ENCODE results near the gene RASSF7. TPM values are rescaled to one million over a fixed set of nuclear protein-coding genes. Genes with fewer than 3 reads are reported as not detected.

The RASSF7 gene
- total RNA-seq, 1 donor from 2014 or later, result 12.8 TPM

- Histone ChIP-seq H3K4me2 (no peak overlapping the region), H3K9ac (no peak overlapping the region), H3K4me3 (no peak overlapping the region), H3K9me3 (ENCODE audit: low read depth) (no peaks in the 10 kb centered on the region), H3K27ac (no peak overlapping the region), H3K27me3 (no peaks in the 10 kb centered on the region), H4K20me1 (ENCODE audit: low read depth) (peaks cover 12% of the 10 kb centered on the region), H2AFZ (replicated peaks) (no peak overlapping the region), H3F3A (ENCODE audit: low read depth) (no peaks in the 10 kb centered on the region), H3K36me3 (no peaks in the 10 kb centered on the region), H3K79me2 (ENCODE audit: low read depth) (no peaks in the 10 kb centered on the region), H3K4me1 (no peaks in the 10 kb centered on the region)
- Mint-ChIP-seq H3K27me3 (ENCODE audit: insufficient read depth, low read depth) (peaks cover 6% of the 10 kb centered on the region), H3K9me3 (no peaks in the 10 kb centered on the region), H3K27ac (no peak overlapping the region), H3K36me3 (peaks cover 19% of the 10 kb centered on the region), H3K4me3 (no peak overlapping the region), H3K4me1 (no peaks in the 10 kb centered on the region)
- no peak for DNase-seq (ENCODE audit: low spot score)
- TF ChIP-seq EZH2phosphoT487 (IDR thresholded peaks at IDR 0.05), result no peak
- TF ChIP-seq EZH2 (IDR thresholded peaks at IDR 0.05), result no peak
- TF ChIP-seq, protein P1, sequence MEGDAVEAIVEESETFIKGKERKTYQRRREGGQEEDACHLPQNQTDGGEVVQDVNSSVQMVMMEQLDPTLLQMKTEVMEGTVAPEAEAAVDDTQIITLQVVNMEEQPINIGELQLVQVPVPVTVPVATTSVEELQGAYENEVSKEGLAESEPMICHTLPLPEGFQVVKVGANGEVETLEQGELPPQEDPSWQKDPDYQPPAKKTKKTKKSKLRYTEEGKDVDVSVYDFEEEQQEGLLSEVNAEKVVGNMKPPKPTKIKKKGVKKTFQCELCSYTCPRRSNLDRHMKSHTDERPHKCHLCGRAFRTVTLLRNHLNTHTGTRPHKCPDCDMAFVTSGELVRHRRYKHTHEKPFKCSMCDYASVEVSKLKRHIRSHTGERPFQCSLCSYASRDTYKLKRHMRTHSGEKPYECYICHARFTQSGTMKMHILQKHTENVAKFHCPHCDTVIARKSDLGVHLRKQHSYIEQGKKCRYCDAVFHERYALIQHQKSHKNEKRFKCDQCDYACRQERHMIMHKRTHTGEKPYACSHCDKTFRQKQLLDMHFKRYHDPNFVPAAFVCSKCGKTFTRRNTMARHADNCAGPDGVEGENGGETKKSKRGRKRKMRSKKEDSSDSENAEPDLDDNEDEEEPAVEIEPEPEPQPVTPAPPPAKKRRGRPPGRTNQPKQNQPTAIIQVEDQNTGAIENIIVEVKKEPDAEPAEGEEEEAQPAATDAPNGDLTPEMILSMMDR (IDR thresholded peaks at IDR 0.05), result no peak
Observed at GRCh38 chr11:605286-606129, 44.7 kb downstream of the RASSF7 start.

DNA sequence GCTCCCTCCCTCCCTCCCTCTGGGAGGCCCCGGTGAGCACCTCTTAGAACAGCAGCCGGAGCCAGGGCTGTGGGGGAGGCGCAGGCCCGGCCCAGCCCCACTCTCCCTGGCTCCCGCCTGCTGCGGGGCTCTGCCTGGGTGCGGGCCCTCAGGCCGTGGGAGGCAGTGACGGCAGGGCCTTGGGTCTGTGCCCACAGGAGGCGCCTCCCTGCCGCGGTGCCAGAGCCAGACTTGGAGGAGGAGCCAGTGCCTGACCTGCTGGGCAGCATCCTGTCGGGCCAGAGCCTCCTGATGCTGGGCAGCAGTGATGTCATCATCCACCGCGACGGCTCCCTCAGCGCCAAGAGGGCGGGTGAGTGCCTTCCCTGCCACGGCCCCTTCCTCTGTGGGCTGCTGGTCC, 45.5 kb downstream of the RASSF7 start:
- Histone ChIP-seq H3K9me3 (ENCODE audit: low read depth) (no peaks in the 10 kb centered on the region), H3F3A (ENCODE audit: low read depth) (no peaks in the 10 kb centered on the region), H3K4me3 (no peak overlapping the region), H3K79me2 (ENCODE audit: low read depth) (no peaks in the 10 kb centered on the region), H3K36me3 (no peaks in the 10 kb centered on the region), H3K27me3 (no peaks in the 10 kb centered on the region), H2AFZ (replicated peaks) (no peak overlapping the region), H3K4me2 (no peak overlapping the region), H3K9ac (no peak overlapping the region), H3K4me1 (no peaks in the 10 kb centered on the region), H3K27ac (no peak overlapping the region), H4K20me1 (ENCODE audit: low read depth) (peaks cover 16% of the 10 kb centered on the region)
- Mint-ChIP-seq H3K36me3 (peaks cover 21% of the 10 kb centered on the region), H3K27ac (no peak overlapping the region), H3K4me3 (no peak overlapping the region), H3K9me3 (no peaks in the 10 kb centered on the region), H3K4me1 (no peaks in the 10 kb centered on the region), H3K27me3 (ENCODE audit: insufficient read depth, low read depth) (peaks cover 6% of the 10 kb centered on the region)
- DNase-seq (ENCODE audit: low spot score), result no peak
- no peak for TF ChIP-seq EZH2 (IDR thresholded peaks at IDR 0.05)
- TF ChIP-seq, protein P1 (IDR thresholded peaks at IDR 0.05), result no peak
- TF ChIP-seq EZH2phosphoT487 (IDR thresholded peaks at IDR 0.05), result no peak

DNA sequence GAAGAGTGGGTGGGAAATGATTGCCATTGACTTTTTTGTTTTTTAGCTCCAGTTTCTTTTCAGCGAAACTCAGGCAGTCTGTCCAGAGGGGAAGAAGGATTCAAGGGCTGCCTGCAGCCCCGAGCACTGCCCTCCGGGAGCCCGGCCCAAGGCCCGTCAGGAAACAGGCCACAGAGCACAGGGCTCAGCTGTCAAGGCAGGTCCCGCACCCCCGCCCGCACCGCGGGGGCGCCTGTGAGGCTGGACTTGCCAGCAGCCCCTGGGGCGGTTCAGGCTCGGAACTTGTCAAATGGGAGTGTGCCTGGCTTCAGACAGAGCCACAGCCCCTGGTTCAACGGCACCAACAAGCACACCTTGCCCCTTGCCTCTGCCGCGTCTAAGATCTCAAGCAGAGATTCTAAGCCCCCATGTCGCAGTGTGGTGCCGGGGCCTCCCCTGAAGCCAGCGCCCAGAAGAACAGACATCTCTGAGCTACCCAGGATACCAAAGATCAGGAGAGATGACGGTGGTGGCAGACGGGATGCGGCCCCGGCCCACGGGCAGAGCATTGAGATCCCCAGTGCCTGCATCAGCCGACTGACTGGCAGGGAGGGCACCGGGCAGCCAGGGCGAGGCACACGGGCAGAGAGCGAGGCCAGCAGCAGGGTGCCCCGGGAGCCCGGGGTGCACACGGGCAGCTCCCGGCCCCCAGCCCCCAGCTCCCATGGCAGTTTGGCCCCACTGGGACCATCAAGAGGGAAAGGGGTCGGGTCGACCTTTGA, 46.4 kb downstream of the RASSF7 start:
- Mint-ChIP-seq H3K27ac (no peak overlapping the region), H3K4me3 (no peak overlapping the region), H3K27me3 (ENCODE audit: insufficient read depth, low read depth) (peaks cover 8% of the 10 kb centered on the region), H3K4me1 (no peaks in the 10 kb centered on the region), H3K36me3 (peaks cover 16% of the 10 kb centered on the region), H3K9me3 (no peaks in the 10 kb centered on the region)
- no peaks in the 10 kb centered on the region for H3K9me3 ChIP-seq (ENCODE audit: low read depth)
- H2AFZ ChIP-seq (replicated peaks), result no peak overlapping the region
- no peaks in the 10 kb centered on the region for H3K27me3 ChIP-seq
- no peak overlapping the region for H3K4me2 ChIP-seq
- no peak overlapping the region for H3K9ac ChIP-seq
- peaks cover 5% of the 10 kb centered on the region for H3F3A ChIP-seq (ENCODE audit: low read depth)
- DNase-seq (ENCODE audit: low spot score), result no peak
- TF ChIP-seq EZH2phosphoT487 (IDR thresholded peaks at IDR 0.05) (no peak), EZH2 (IDR thresholded peaks at IDR 0.05) (no peak)
- TF ChIP-seq, protein P1 (IDR thresholded peaks at IDR 0.05), result no peak
- no peak overlapping the region for H3K27ac ChIP-seq
- H3K4me3 ChIP-seq, result no peak overlapping the region
- no peaks in the 10 kb centered on the region for H3K79me2 ChIP-seq (ENCODE audit: low read depth)
- H3K36me3 ChIP-seq, result no peaks in the 10 kb centered on the region
- no peaks in the 10 kb centered on the region for H3K4me1 ChIP-seq
- H4K20me1 ChIP-seq (ENCODE audit: low read depth), result peaks cover 25% of the 10 kb centered on the region
